ENCODE measurements around the gene SUSD5. TPM values are rescaled to one million over a fixed set of nuclear protein-coding genes. Genes with fewer than 3 reads are reported as not detected.

SUSD5 gene
- total and polyA plus RNA-seq, 2 experiments from 2014 or later = 1.4 to 3.6 TPM

GRCh38 chr3:33260104-33260503 lies 41.5 kb upstream of the SUSD5 start:
- Histone ChIP-seq H3K9me2 (ENCODE audit: insufficient read depth) (no peaks in the 10 kb centered on the region), H3K36me3 (ENCODE audit: insufficient read depth) (no peaks in the 10 kb centered on the region), H2AFZ (no peak overlapping the region), H4K20me1 (replicated peaks; ENCODE audit: insufficient read depth) (no peaks in the 10 kb centered on the region), H3K27ac (ENCODE audit: low read depth) (no peak overlapping the region), H3F3A (replicated peaks; ENCODE audit: low read depth) (no peaks in the 10 kb centered on the region), H3K4me3 (no peak overlapping the region), H3K79me2 (replicated peaks; ENCODE audit: insufficient read depth) (no peaks in the 10 kb centered on the region), H3K27me3 (ENCODE audit: insufficient read depth) (no peaks in the 10 kb centered on the region), H3K4me1 (ENCODE audit: insufficient read depth) (no peaks in the 10 kb centered on the region), H3K4me2 (no peak overlapping the region)
- H3K4me3 Mint-ChIP-seq = no peak overlapping the region
- peaks cover 1% of the 10 kb centered on the region; the same call in 2 of the 3 replicates for H3K9me3 Mint-ChIP-seq
- H3K36me3 Mint-ChIP-seq (ENCODE audit: low read depth) = no peaks in the 10 kb centered on the region
- no peaks in the 10 kb centered on the region for H3K4me1 Mint-ChIP-seq
- no peak for TF ChIP-seq EZH2 (IDR thresholded peaks at IDR 0.05; ENCODE audit: low read depth, unreplicated experiment)
- no peak for TF ChIP-seq ZNF114 (CRISPR knock-in tag; IDR thresholded peaks at IDR 0.05)
- TF ChIP-seq JUNB (IDR thresholded peaks at IDR 0.05; ENCODE audit: unreplicated experiment) = no peak
- no peak for TF ChIP-seq STAT1 (IDR thresholded peaks at IDR 0.05; ENCODE audit: unreplicated experiment)
- no peak for TF ChIP-seq ETS1 (IDR thresholded peaks at IDR 0.05)
- TF ChIP-seq EZH2phosphoT487 (IDR thresholded peaks at IDR 0.05; ENCODE audit: unreplicated experiment) = no peak
- TF ChIP-seq ZNF462 (CRISPR knock-in tag; IDR thresholded peaks at IDR 0.05) = no peak
- H3K27ac Mint-ChIP-seq = no peak overlapping the region
- no peak for DNase-seq (ENCODE audit: low spot score)
- H3K27me3 Mint-ChIP-seq (ENCODE audit: insufficient read depth, low read depth, poor library complexity) = no peaks in the 10 kb centered on the region
- ATAC-seq = no peak

Measured in GM23338 (cell line).